Glutamatergic neuron (in vitro differentiated cells): ENCODE measurements around the gene TSPAN18. TPM values are rescaled to one million over a fixed set of nuclear protein-coding genes. Genes with fewer than 3 reads are reported as not detected.

Experiments
- DNase-seq: peaks from one replicate; pipeline ENCODE4 v3.0.0; 2022
- H3K27ac Mint-ChIP-seq: one replicate; pipeline ENCODE4 v1.8.0; 2020; ENCODE audit warnings: mild to moderate bottlenecking, mixed read lengths, inconsistent platforms; ENCODE audit not compliant: unreplicated experiment
- H3K27me3 Mint-ChIP-seq: one replicate; pipeline ENCODE4 v1.8.0; 2020; ENCODE audit warnings: mild to moderate bottlenecking, moderate library complexity, mixed read lengths, inconsistent platforms; ENCODE audit not compliant: unreplicated experiment
- H3K36me3 Mint-ChIP-seq: one replicate; pipeline ENCODE4 v1.8.0; 2020; ENCODE audit warnings: mild to moderate bottlenecking, mixed read lengths, inconsistent platforms; ENCODE audit not compliant: unreplicated experiment
- H3K4me1 Mint-ChIP-seq: one replicate; pipeline ENCODE4 v1.8.0; 2020; ENCODE audit warnings: mild to moderate bottlenecking, low read depth, mixed read lengths, inconsistent platforms; ENCODE audit not compliant: unreplicated experiment
- H3K4me3 Mint-ChIP-seq: one replicate; pipeline ENCODE4 v1.8.0; 2020; ENCODE audit warnings: mild to moderate bottlenecking, mixed read lengths, inconsistent platforms; ENCODE audit not compliant: unreplicated experiment
- H3K9me3 Mint-ChIP-seq: one replicate; pipeline ENCODE4 v1.8.0; 2020; ENCODE audit warnings: mild to moderate bottlenecking, moderate library complexity, mixed read lengths, inconsistent platforms; ENCODE audit not compliant: unreplicated experiment
- CTCF ChIP-seq: fragments of 200-600 bp; sonication (generic); IDR thresholded peaks from one replicate; pipeline ENCODE4 v1.5.0; 2021; ENCODE audit not compliant: partially characterized antibody, unreplicated experiment
- total RNA-seq: library from RNA; stranded (reverse); fragmentation: NEBNext Ultra II Directional; extraction: Animal tissue kit (Norgen Biotek cat#: 25700); gene quantifications from one replicate; pipeline ENCODE4 v1.2.1, GENCODE V29; 2021; ENCODE audit not compliant: unreplicated experiment

The TSPAN18 gene
- total RNA-seq, 1 donor from 2014 or later, result 80.4 TPM

GRCh38 chr11:44741976-44742375, 15.2 kb downstream of the TSPAN18 start:
- Mint-ChIP-seq H3K9me3 (peaks cover 3% of the 10 kb centered on the region), H3K36me3 (no peaks in the 10 kb centered on the region), H3K27me3 (peaks cover 6% of the 10 kb centered on the region), H3K4me3 (no peak overlapping the region), H3K27ac (no peak overlapping the region), H3K4me1 (peaks cover 57% of the 10 kb centered on the region)
- DNase-seq, result no peak
- TF ChIP-seq CTCF, result no peak

- Mint-ChIP-seq H3K27ac (peak overlapping the region; percentile 59), H3K36me3 (no peaks in the 10 kb centered on the region), H3K9me3 (peaks cover 2% of the 10 kb centered on the region), H3K27me3 (peaks cover 4% of the 10 kb centered on the region), H3K4me1 (peaks cover 53% of the 10 kb centered on the region), H3K4me3 (peak overlapping the region; percentile 54)
- no peak for DNase-seq
- no peak for TF ChIP-seq CTCF
Measured at GRCh38 chr11:44742508-44743246, 15.9 kb downstream of the TSPAN18 start.

- peaks cover 47% of the 10 kb centered on the region for H3K4me1 Mint-ChIP-seq
- peaks cover 4% of the 10 kb centered on the region for H3K9me3 Mint-ChIP-seq
- DNase-seq, result no peak
- peak overlapping the region; percentile 41 for H3K27ac Mint-ChIP-seq
- TF ChIP-seq CTCF, result no peak
- H3K4me3 Mint-ChIP-seq, result peak overlapping the region; percentile 54
- peaks cover 3% of the 10 kb centered on the region for H3K27me3 Mint-ChIP-seq
- no peaks in the 10 kb centered on the region for H3K36me3 Mint-ChIP-seq
Measured at GRCh38 chr11:44743326-44743725, 16.6 kb downstream of the TSPAN18 start.

- Mint-ChIP-seq H3K9me3 (peaks cover 4% of the 10 kb centered on the region), H3K4me1 (peaks cover 45% of the 10 kb centered on the region), H3K36me3 (no peaks in the 10 kb centered on the region), H3K27me3 (peaks cover 3% of the 10 kb centered on the region), H3K4me3 (no peak overlapping the region), H3K27ac (peak overlapping the region; percentile 80)
- no peak for TF ChIP-seq CTCF
- DNase-seq, result no peak
Measured at GRCh38 chr11:44743959-44744557, 17.3 kb downstream of the TSPAN18 start.

GRCh38 chr11:44746894-44747293, 20.1 kb downstream of the TSPAN18 start:
- Mint-ChIP-seq H3K36me3 (no peaks in the 10 kb centered on the region), H3K4me3 (no peak overlapping the region), H3K9me3 (peaks cover 6% of the 10 kb centered on the region), H3K27me3 (peaks cover 3% of the 10 kb centered on the region), H3K27ac (no peak overlapping the region), H3K4me1 (peaks cover 42% of the 10 kb centered on the region)
- no peak for TF ChIP-seq CTCF
- DNase-seq, result no peak
